K562 (cell line): Measurements from ENCODE around the gene OLFML2B. TPM values are rescaled to one million over a fixed set of nuclear protein-coding genes. Genes with fewer than 3 reads are reported as not detected.

ENCODE experiments used
- ARID4B ChIP-seq: sonication (generic); formaldehyde crosslinking; IDR thresholded peaks from 2 replicates; pipeline ENCODE4 v1.8.0; 2022; ENCODE audit warnings: mild to moderate bottlenecking, missing genetic modification reagents
- FOXM1 ChIP-seq, 2 experiments: fragments of 450-650 bp in 1 of 2; sonication (generic) in 1 of 2; formaldehyde crosslinking in 1 of 2; IDR thresholded peaks; 2 replicates each; pipeline versions ENCODE4 v1.6.1 to v1.9.0; 2017 to 2022; ENCODE audit warnings: low read depth in 2 of 2, mild to moderate bottlenecking in 2 of 2, missing genetic modification reagents in 1 of 2, moderate library complexity in 1 of 2
- HES1 ChIP-seq: fragments of 450-650 bp; IDR thresholded peaks from 2 replicates; pipeline ENCODE4 v1.6.1; 2016; ENCODE audit warnings: low read depth, mild to moderate bottlenecking, moderate library complexity
- KDM1A ChIP-seq, 2 experiments: fragments of 450-650 bp; IDR thresholded peaks; 2 replicates each; pipeline ENCODE4 v1.6.1; 2016; ENCODE audit warnings: mild to moderate bottlenecking in 2 of 2
- MECOM ChIP-seq: fragments of 250-450 bp; sonication (Bioruptor Pico); IDR thresholded peaks from 2 replicates; pipeline ENCODE4 v1.8.0; 2022; ENCODE audit warnings: inconsistent platforms
- NBN ChIP-seq: fragments of 450-650 bp; IDR thresholded peaks from 2 replicates; pipeline ENCODE4 v1.6.1; 2016; ENCODE audit warnings: low read depth, mild to moderate bottlenecking
- NFXL1 ChIP-seq: fragments of 450-650 bp; formaldehyde crosslinking; IDR thresholded peaks from 2 replicates; pipeline ENCODE4 v1.4.0; 2021; ENCODE audit warnings: mild to moderate bottlenecking
- PBX2 ChIP-seq, 2 experiments: IDR thresholded peaks in 1 of 2; conservative IDR thresholded peaks in 1 of 2; 2 replicates each; pipeline ENCODE4 v1.6.1; 2016; ENCODE audit warnings: low read depth in 2 of 2, mild to moderate bottlenecking in 1 of 2, missing compliant biosample characterization in 1 of 2, missing genetic modification characterization in 1 of 2, moderate library complexity in 1 of 2
- SMARCE1 ChIP-seq: fragments of 450-650 bp; IDR thresholded peaks from 2 replicates; pipeline ENCODE4 v1.7.1; 2016; ENCODE audit warnings: mild to moderate bottlenecking
- SMC3 ChIP-seq: conservative IDR thresholded peaks from 2 replicates; pipeline ENCODE4 v1.6.1; 2011; ENCODE audit warnings: low read depth, low read length, improper control_type of control experiment; ENCODE audit not compliant: insufficient read depth
- TCF7L2 ChIP-seq: fragments of 150-350 bp; IDR thresholded peaks from 2 replicates; pipeline ENCODE4 v1.6.1; 2016; ENCODE audit warnings: low read depth, mild to moderate bottlenecking, low read length, moderate library complexity
- ZKSCAN1 ChIP-seq: fragments of 150-350 bp; IDR thresholded peaks from 2 replicates; pipeline ENCODE4 v1.6.1; 2016; ENCODE audit warnings: low read depth, low read length
- ZNF3 ChIP-seq: fragments of 250-450 bp; sonication (Bioruptor Pico); IDR thresholded peaks from 2 replicates; pipeline ENCODE4 v1.5.0; 2021; ENCODE audit warnings: mild to moderate bottlenecking, moderate library complexity
- ZNF444 ChIP-seq: fragments of 250-450 bp; sonication (Bioruptor Pico); IDR thresholded peaks from 2 replicates; pipeline ENCODE4 v1.4.0; 2020; ENCODE audit warnings: mild to moderate bottlenecking, moderate library complexity
- ZNF586 ChIP-seq: fragments of 450-650 bp; formaldehyde crosslinking; conservative IDR thresholded peaks from 2 replicates; pipeline ENCODE4 v1.4.0; 2020; ENCODE audit warnings: mild to moderate bottlenecking, moderate library complexity
- polyA plus RNA-seq, 8 experiments: library from polyadenylated mRNA; depleted of rRNA in 4 of 8; stranded (reverse) in 5 of 8; unstranded in 3 of 8; fragments of >200 nt; fragmentation: Nextera tagmentation in 2 of 8; fragmentation: Illumina TruSeq in 1 of 8; extraction: Ambion mirVana in 2 of 8; extraction: Trizol in 1 of 8; gene quantifications; 2 replicates each; pipeline versions ENCODE4 v1.2.1 to v1.2.3, GENCODE V29; 2011 to 2014; ENCODE audit warnings: inconsistent platforms in 1 of 8, missing spikeins in 1 of 8
- total RNA-seq, 7 experiments: library from RNA; depleted of rRNA in 6 of 7; stranded (reverse); fragments of >200 nt in 6 of 7; fragmentation: Illumina TruSeq in 2 of 7; extraction: Trizol in 2 of 7; gene quantifications; 2 replicates each; pipeline versions ENCODE4 v1.2.1 to v1.2.3, GENCODE V29; 2011 to 2021; ENCODE audit warnings: low replicate concordance in 1 of 7

Gene OLFML2B
- total and polyA plus RNA-seq, 9 of the 15 experiments (the other 6 are each of a cell fraction or from before 2014, with no cell fraction given): not detected

GRCh38 chr1:162028726-162029125, 5.1 kb upstream of the OLFML2B start (continued):
- TF ChIP-seq ARID4B (CRISPR knock-in tag) (no peak), ZNF444 (CRISPR knock-in tag) (no peak), KDM1A (IDR thresholded peaks at IDR 0.05) (no peak), PBX2 (CRISPR knock-in tag; IDR thresholded peaks at IDR 0.05; ENCODE audit: low read depth) (no peak), PBX2 (tag; conservative IDR thresholded peaks at IDR 0.05; ENCODE audit: low read depth) (no peak), NFXL1 (CRISPR knock-in tag) (no peak), MECOM (CRISPR knock-in tag) (no peak), SMC3 (no peak), ZKSCAN1 (no peak), ZNF3 (CRISPR knock-in tag) (no peak), NBN (no peak), HES1 (no peak), ZNF586 (CRISPR knock-in tag) (no peak), FOXM1 (IDR thresholded peaks at IDR 0.05; ENCODE audit: low read depth) (no peak), FOXM1 (CRISPR knock-in tag; IDR thresholded peaks at IDR 0.05; ENCODE audit: low read depth) (no peak), SMARCE1 (no peak), TCF7L2 (no peak)
